GM18505 (cell line): Measurements from ENCODE around the gene PLVAP.

Source experiments
- ATAC-seq: cut with Tn5 transposase; IDR thresholded peaks from one replicate; pipeline ENCODE4 v1.9.1; 2021; ENCODE audit not compliant: unreplicated experiment
- POLR2A ChIP-seq: IDR thresholded peaks from 4 replicates; pipeline ENCODE4 v1.6.1; 2011; ENCODE audit warnings: borderline replicate concordance; ENCODE audit not compliant: insufficient read depth, insufficient read length; ENCODE audit errors: extremely low read depth

The PLVAP gene

GRCh38 chr19:17323300-17323963 lies 53.7 kb downstream of the PLVAP start:
- no peak for ATAC-seq
- no peak for TF ChIP-seq POLR2A

DNA sequence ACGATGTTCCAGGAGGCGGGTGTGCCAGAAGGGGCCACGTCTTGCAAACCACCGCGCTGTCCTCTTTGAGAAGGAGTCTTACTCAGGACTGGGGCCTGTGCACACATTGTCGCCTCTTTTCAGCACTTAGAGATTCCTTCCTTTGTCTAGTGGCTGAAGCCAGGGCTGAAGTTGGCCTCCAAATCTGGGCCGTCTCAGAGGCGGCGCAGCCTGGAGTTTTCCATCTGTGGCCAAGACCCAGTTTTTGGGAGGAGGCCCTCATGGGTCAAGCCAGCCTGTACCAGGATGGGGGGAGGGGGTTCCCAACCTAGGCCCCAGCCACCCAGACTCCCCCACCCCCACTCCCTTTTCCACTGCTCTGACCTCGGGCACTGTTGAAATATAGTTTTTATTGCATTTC lies 54.3 kb downstream of the PLVAP start:
- TF ChIP-seq POLR2A: no peak
- no peak for ATAC-seq

DNA sequence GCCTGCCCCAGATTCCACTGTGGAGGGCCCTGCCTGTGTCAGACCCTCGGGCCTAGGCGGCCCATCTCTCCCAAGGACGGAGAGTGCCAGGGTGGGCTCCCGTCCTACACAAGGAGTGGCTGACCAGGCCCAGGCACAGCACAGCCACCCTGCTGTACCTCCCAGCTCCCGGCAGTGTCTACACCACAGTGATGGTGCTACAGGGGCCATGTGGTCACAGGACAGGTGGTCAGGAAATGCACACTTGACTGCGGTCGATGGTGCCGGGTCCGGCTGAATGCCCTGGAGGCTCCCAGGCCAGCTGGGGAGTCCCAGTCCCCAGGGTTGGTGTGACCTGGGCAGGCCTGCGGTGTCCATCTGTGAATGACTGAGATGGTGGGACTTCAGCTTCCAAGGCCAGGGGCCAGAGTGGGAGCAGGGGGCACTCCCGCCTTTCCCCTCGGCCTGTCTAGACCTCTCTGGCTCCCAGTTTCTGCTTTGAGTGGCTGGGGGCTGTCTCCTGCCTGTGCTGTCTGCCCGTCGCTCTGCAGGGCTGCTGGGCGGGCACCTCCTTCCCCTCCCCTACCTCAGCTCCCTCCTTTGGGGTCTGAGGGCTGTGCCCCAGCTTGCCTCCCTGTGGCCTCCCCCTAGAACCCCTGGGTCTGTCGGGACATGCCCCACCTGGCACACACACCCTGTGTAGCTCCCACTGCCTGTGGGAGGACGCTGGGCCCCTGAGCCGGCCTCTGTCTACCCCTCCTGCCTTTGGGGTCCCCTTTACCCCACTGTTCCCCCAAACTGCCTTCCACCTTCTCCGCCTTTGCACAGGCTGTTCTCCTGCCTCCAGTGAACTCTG lies 55.3 kb downstream of the PLVAP start:
- ATAC-seq: no peak

GRCh38 chr19:17320435-17320834 lies 56.7 kb downstream of the PLVAP start:
- no peak for TF ChIP-seq POLR2A

More for the DNA sequence above, 55.3 kb downstream of the PLVAP start:
- no peak for TF ChIP-seq POLR2A

DNA sequence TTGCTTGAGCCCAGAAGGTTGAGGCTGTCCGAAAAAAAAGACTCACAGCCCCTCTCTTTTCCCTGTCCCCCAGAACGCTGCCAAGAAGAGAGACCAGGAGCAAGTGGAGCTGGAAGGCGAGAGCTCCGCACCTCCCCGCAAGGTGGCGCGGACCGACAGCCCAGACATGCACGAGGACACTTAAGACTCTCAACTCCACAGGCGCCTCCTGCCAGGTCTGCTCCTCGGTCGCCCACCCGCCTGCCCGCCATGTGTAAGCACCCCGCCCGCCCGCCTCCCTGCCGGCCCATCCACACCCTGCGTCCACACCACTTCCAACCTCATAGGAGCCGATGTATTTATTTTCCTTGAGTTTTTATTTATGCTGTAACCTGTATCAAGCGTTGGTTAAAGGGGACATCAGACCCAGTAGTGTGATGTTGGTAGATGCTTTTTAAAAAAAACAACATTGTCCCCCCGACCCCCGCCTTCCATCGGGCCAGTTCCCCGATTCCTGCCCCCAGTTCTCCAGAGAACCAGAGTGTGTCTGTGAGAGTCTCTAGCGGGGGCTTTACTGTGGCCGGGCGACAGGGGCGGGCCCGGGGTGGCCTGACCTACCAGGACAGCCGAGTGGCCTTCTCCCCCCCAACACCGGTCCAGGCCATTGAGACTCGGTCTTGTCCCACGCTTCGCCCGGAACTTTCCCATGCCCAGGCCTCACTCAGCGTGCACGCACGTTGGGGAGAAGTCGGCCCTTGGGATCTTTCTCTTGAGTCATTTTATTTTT lies 57.5 kb downstream of the PLVAP start:
- ATAC-seq: no peak

More at GRCh38 chr19:17320435-17320834, 56.7 kb downstream of the PLVAP start:
- no peak for ATAC-seq

DNA sequence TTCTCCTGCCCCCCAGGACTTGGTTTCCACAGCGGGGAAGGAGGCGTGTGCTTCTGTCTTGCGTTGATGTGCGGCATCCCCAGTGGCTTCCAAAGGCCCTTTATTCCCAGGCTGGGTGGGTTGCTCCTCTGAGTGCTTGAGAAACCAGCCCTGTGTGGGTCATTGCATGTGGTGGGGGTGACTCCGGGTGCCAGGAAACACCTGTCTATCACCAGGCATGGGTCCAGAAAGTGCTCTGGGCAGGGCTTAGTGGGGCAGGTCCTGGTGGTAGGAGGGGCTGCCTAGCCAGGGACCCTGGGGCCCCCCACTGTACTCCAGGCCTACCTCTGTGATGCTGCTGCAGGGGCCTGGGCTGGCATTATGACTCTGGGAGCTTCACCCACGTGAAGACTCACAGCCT lies 58.2 kb downstream of the PLVAP start:
- ATAC-seq: no peak

More for the DNA sequence above, 57.5 kb downstream of the PLVAP start:
- TF ChIP-seq POLR2A: no peak

DNA sequence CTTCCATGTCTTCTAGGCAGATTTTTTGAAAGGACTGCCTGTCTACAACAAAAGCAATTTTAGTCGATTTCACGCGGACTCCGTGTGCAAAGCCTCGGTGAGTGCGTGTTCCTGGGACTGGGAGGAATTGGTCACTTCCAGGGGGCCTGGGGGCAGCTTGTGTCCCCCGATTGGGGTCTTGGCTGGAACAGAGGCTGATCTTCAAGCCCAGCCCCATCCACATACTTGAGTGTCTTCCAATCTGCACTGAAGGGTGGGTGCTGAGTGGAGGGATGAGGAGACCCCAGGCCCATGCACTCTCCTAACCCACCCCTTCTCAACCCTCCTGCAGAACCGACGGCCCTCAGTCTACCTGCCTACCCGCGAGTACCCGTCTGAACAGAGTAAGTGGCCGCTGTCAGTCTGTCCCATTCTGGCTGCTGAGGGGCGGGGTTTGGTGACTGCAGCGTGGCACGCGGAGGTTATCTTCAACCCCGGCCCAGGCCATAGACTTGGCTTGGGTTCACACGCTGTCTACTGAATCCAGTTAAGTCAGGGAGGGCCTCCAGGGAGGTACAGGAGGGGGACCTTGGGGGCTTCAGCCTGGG lies 63.0 kb downstream of the PLVAP start:
- ATAC-seq: no peak
- no peak for TF ChIP-seq POLR2A

More for the DNA sequence above, 58.2 kb downstream of the PLVAP start:
- no peak for TF ChIP-seq POLR2A

- no peak for ATAC-seq
- no peak for TF ChIP-seq POLR2A
Measured at GRCh38 chr19:17312189-17313113, 64.7 kb downstream of the PLVAP start.

GRCh38 chr19:17311455-17312188 lies 65.5 kb downstream of the PLVAP start:
- TF ChIP-seq POLR2A: no peak
- ATAC-seq: no peak

DNA sequence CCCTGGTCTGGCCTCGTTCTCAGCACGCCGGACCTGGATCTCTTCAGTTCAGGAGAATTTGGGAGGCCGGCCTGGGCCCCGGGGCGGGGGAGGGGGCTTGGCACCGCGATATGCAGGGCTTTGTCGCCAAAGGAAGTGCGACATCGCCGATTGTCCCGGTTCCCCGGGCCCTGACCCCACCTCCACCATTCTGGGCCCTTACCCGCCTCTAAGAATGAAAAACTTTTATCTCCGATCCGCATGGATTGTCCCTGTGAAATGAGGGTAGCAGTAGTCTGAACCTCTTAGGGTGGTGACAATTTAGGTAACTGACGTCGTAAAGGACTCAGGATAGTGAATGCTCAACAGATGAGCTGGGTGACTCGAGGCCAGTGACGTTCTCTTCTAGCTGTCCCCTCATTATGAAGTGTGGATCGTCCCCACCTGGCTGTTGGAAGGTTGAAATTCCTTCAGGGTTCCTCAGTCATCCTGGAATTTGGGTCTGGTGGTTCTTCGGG lies 67.1 kb downstream of the PLVAP start:
- no peak for ATAC-seq
- TF ChIP-seq POLR2A: no peak

DNA sequence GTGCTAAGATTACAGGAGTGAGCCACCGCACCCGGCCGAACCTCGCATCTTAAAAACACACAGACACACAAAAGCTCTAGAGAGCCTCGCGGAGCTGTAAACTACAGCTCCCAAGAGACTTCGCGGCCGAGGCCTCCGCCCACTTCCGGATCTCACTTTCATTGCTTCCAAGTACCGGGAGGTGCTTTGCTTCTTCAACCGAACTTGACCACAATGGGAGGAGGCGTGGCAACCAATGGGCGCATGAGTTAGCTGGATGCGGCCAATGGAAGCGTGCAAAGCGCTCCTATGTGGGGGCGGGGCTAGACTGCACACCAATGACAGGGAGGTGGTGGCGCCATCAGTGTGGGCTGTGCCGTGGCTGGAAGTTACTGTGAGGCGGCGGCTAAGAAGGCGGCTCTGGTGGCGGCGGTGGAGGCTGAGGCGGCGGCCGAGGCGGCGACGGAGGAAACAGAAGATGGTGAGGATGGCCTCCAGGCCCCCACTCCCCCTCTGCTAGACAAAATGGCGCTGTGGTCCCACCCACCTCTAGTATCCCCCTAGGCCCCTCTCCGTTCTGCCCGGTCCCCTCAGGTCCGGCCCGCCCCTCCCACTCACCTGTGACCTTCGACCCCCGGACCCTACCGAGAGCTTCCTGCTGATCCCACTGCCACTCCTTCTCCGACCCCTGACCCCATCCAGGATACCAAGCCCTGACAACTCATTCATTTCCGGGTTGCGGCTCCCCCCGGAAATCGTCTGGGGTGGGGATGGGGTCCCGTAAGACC lies 67.8 kb downstream of the PLVAP start, which contains the start of gene DDA1:
DDA1 (plus strand) TSS at position 366 of the 767 bp plus-strand sequence; CDS start at position 458, 92 bp downstream.
- TF ChIP-seq POLR2A: peak; percentile 76
- peak; percentile 48 for ATAC-seq
